Gastrocnemius medialis (tissue), 4 donors: ENCODE results near the gene CDKL2.

Experiments used
- CTCF ChIP-seq, 5 experiments: fragments of 450-650 bp in 3 of 5; fragments of 200-600 bp in 2 of 5; sonication (generic) in 2 of 5; IDR thresholded peaks in 4 of 5; conservative IDR thresholded peaks in 1 of 5; 1 replicate in 4 of 5; 2 replicates in 1 of 5; pipeline ENCODE4 v1.5.1; 2016 to 2019; ENCODE audit warnings: antibody characterized with exemption in 5 of 5, mild to moderate bottlenecking in 3 of 5, moderate library complexity in 3 of 5
- POLR2A ChIP-seq, 2 donors: fragments of 450-650 bp; IDR thresholded peaks; one replicate each; pipeline ENCODE4 v1.6.1; 2017; ENCODE audit warnings: antibody characterized with exemption in 2 of 2, mild to moderate bottlenecking in 2 of 2, moderate library complexity in 2 of 2

- TF ChIP-seq CTCF (IDR thresholded peaks at IDR 0.05 in 4 of 5, conservative IDR thresholded peaks at IDR 0.05 in 1 of 5) (no peak), POLR2A (IDR thresholded peaks at IDR 0.05) (no peak)
Observed at GRCh38 chr4:75547647-75548387, 82.5 kb downstream of the CDKL2 start.
